Upper lobe of left lung (tissue), 4 donors: ENCODE data around the gene SLC25A29.

Source experiments
- CTCF ChIP-seq, 6 experiments: fragments of 450-650 bp in 4 of 6; fragments of 200-600 bp in 2 of 6; sonication (generic) in 2 of 6; IDR thresholded peaks; one replicate each; pipeline ENCODE4 v1.5.1; 2016 to 2019; ENCODE audit warnings: antibody characterized with exemption in 6 of 6
- EP300 ChIP-seq, 4 donors: sonication (generic); formaldehyde crosslinking; IDR thresholded peaks; one replicate each; pipeline ENCODE4 v1.5.1; 2017; ENCODE audit warnings: antibody characterized with exemption in 4 of 4, control low read depth in 2 of 4
- POLR2A ChIP-seq, 4 donors: fragments of 450-650 bp; IDR thresholded peaks; one replicate each; pipeline ENCODE4 v1.5.1; 2016 to 2017; ENCODE audit warnings: antibody characterized with exemption in 4 of 4, mild to moderate bottlenecking in 2 of 4
- POLR2AphosphoS5 ChIP-seq, 2 donors: sonication (generic); formaldehyde crosslinking; IDR thresholded peaks; one replicate each; pipeline ENCODE4 v1.5.1; 2017; ENCODE audit warnings: antibody characterized with exemption in 2 of 2

- TF ChIP-seq CTCF (IDR thresholded peaks at IDR 0.05) (no peak), POLR2AphosphoS5 (IDR thresholded peaks at IDR 0.05) (no peak), POLR2A (IDR thresholded peaks at IDR 0.05) (no peak), EP300 (IDR thresholded peaks at IDR 0.05) (no peak)
These were observed 15.4 kb upstream of the SLC25A29 start for GRCh38 chr14:100321473-100322137.
